HT1080 (cell line): ENCODE results near the gene TPD52L2. TPM values are rescaled to one million over a fixed set of nuclear protein-coding genes. Genes with fewer than 3 reads are reported as not detected.
A peak's percentile ranks its signal among the peaks of the same experiment; 100 is the strongest.
"Not testable (repeated sequence)": the region's sequence is repeated elsewhere in the genome, so short reads cannot be mapped to it uniquely, and the experiment has no call there.

ENCODE experiments used
- DNase-seq: peaks from one replicate; pipeline ENCODE4 v3.0.0-alpha.2; 2015; ENCODE audit warnings: low read depth
- total RNA-seq: library from RNA; depleted of rRNA; stranded (reverse); fragments of >200 nt; shearing (Covaris generic); gene quantifications from 2 replicates; pipeline ENCODE4 v1.2.3, GENCODE V29; 2014

TPD52L2 gene
- total RNA-seq, 1 experiment from 2014 or later, result 120 TPM

DNA sequence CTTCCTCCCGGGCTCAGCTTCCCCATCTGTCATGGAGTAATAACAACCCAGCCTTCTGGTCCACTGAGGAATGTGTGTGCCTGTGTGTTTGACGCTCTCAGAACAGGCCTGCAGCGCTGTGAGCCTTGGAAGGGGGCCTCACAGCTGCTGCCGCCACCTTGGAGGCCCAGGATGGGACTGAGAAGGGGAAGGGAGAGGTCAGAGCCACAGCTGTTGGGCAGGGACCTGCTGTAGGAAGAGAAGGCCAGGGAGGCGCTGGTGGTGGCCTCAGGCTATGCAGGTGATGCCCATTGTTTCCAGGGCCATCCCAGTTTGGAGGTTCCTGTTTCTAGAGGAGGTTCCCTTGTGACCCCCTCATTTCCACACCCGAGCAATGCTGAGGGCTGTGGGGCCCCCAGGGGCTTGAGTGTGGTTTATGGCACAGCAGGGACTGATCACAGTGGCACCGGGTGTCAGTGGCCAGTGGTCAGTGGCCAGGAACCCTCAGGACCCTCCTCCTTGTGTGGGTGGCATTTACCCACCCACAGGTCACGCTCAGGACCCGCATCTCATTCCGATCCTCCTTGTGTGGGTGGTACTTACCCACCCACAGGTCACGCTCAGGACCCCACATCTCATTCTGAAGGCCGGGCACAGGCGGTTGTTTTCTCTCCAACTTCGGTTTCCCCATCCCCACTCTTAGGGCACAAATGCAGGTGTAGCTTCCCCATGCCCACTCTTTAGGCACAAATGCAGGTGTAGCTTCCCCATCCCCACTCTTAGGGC, 14.0 kb downstream of the TPD52L2 start:
- DNase-seq, result no peak

DNA sequence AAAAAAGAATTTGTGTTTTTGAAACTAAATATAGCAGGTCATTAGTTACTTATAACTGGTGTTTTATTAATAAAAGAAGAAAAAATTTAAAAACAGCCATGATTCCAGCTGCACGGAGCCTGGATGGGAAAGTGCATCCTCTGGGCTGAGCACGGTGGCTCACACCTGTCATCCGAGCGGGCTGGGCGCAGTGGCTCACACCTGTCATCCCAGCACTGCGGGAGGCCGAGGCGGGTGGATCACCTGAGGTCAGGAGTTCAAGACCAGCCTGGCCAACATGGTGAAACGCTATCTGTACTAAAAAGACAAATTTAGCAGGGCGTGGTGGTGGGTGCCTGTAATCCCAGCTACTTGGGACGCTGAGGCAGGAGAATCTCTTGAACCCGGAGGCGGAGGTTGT, 15.8 kb downstream of the TPD52L2 start:
- DNase-seq, result not testable (repeated sequence)

DNA sequence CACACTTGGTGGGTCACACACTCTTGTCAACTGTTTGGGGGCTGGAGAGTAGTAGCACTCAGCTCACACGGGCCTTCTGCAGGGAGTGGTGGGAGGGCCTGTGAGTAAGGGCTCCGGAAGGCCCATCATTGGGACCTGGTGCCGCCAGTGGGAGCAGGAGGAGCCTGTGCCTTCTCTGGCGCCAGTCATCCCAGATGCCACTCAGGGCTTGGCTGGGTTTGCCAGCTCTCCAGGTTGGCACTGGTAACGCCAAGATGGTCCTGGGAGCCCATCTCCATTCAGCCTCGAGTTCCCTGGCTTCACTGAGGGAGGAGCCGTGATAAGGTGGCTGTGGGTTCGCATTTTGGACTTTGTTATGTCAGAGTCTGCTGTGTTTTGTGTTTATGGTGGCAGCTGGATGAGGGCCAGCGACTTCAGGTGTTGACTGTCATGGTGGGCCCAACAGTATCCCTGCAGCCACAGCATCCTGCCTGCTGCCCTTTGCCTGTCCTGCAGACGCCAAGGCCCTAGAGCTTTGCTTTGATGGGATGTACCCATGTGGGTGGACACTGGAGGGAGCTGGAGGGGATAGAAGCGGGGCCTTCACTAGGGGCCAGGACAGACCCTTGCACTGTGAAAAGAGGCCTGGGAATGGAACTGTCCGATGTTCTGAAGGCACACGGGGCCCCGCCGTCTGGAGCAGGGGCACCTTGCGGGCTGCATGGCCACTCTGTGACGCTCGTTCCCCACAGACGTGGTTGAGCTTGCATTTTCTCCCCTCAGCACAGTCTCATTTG, 16.6 kb downstream of the TPD52L2 start:
- DNase-seq, result no peak

DNA sequence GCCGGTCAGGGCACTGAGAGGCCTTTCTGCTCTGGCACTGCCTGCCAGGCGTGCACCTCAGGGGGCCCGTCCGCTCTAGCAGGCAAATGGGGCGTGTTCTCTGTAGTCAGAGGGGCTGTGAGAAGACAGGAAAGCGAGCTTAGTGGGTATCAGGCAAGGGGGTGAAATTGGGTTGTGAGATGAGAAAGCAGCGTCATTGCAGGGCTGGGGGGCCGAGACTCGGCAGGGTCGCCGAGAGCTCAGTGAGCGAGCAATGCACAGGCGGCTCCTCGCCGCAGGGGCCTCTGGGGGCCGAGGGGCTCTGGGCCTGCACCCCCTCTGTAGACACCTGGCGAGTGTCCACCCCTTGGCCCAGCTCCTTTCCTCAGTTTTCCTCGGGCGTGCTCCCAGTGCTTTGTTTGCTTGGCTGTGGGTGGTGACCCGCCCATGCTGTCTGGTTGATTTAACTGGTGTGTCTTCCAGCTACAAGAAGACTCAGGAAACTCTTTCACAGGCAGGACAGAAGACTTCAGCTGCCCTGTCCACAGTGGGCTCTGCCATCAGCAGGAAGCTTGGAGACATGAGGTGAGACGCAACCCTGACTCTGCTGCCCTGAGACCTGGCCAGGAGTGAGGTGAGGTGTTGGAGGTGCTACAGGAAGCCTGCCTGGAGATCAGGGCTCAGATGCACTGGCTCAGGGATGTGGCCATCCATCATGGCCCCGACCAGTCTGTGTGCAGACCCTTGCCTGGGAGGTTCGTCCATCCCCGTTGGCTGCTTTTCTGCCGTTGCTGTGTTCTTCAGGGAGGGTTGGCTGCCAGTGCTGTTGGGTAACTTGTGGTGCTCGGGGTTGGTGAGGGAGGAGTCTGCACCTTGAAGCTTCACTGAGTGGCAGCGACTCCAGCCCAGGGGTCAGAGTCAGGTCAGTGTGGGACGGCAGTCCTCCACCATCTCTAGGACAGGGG, 17.5 kb downstream of the TPD52L2 start:
- DNase-seq, result no peak

DNA sequence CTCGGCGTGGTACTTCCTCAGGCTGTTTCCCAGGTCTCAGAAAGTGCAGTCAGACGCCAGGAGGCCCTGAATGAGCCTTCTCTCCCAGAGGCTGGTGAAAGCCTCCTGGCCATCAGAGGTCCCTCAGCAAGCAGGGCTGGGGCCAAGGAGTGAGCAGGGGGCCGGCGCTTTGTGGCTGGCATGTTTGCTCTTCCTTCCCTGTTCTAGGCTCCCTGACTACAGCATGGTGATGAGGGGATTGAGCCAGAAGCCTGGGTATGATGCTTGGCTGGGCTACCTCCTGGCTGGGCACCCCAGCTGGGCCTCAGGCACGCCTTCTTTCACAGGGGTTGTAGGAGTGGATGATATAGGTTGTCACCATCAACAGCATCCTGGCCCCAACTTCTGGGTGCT, 18.1 kb downstream of the TPD52L2 start:
- DNase-seq, result no peak

DNA sequence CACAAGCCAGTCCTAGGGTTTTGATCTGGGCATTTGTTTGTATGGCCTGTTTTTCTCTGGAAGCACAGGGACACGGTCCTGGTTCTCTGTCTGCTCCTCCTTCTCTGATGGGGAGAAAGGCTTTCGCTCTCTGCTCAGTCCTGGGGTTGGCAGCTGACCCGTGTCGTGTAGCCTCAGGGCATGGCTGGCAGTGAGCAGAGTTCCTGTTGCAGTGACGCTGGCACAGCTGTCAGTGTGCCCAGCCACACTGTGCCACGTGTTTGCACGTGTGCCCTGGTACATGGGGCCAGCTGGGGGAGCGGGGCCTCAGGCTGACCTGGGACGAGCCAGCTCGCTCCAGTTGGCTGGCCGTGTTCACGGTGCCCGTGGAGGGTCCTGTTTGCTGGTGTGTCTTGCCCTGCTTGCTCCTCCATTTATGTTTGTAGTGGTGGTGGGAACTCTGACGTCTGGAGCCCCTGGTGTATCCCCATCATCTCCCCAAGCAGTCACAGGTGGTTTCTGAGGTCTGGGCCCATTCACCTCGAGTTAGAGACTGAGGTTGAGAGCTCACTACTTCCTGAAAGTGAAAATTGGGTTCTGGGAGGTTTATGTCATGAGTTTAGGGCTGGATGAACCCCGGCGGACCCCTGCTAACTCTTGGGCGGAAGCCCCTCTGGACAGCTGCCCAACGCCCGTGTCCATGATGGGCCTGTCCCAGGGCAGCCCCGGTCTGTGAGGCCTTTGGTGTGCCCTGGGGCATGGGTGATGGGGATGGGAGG, 19.6 kb downstream of the TPD52L2 start:
- no peak for DNase-seq

DNA sequence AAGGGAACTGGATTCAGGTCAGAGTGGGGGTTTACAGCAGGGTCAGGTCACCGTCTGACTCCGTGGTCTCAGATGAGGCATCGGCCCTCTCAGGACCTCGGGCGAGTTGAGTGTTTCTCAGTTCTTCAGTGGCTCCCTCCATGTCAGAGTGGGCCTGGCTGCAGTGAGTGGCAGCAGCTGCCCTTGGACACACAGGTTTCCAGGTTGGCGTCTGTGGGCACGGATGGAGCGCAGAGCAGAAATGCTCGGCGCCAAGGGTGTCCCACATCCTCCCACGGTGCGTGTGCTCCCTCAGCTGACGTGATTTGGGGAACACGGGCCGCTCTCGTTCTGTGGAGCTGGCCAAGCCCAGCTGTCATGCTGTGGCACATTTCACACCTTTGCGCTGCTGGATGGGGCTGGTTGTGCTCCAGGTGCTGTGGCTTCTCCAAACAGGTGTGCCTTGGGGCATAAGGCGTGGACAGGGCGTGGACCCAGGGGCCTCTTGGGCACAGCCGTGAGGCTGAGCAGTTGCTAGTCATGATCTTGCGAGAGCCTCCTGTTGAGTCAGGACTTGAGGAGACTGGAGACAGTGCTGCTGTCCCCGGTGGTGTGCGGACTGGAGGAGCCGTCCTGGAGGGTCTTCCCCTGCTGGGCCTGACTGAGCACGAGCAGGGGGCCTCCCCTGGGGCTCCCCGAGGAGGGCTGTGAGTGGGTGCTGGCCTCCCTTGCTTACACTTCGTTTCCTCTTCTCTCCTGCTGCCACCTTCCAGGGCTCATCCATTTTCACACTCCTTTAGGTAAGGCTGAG, 20.4 kb downstream of the TPD52L2 start:
- DNase-seq, result no peak

DNA sequence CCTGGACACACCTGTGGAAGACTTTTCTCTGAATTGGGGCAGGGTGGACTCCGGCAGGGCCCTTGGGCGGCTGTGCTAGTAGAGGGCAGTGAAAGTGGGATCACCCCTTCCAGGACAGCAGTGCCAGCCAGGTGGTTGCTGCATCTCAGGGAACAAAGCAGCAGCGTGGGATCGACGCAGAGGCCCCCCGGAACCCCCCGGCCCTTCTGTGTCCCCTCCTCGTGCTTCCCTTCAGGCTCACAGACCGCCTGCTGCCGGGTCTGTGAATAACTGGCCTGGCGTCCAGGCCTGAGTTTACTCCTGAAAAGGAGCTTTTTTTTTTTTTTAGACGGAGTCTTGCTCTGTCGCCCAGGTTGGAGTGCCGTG, 21.0 kb downstream of the TPD52L2 start:
- no peak for DNase-seq

DNA sequence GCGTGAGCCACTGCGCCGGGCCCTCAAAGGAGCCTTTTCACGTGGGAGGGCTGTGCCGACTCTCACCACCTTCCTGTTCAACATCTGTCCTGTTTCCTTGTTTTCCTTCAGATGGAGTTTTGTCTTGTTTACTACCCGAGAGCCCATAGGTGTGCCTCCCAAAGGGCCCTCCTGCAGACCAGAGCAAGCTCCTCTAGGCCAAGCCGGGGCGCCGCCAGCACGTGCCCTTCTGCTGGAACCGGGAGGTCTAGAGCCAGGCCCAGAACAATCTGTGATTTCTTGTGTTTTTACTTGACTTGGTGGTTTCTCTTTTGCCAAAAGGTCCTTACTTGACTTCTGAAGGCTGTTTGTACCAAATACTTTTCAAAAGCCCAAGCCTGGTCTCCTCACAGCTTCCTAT, 21.9 kb downstream of the TPD52L2 start:
- DNase-seq, result no peak

DNA sequence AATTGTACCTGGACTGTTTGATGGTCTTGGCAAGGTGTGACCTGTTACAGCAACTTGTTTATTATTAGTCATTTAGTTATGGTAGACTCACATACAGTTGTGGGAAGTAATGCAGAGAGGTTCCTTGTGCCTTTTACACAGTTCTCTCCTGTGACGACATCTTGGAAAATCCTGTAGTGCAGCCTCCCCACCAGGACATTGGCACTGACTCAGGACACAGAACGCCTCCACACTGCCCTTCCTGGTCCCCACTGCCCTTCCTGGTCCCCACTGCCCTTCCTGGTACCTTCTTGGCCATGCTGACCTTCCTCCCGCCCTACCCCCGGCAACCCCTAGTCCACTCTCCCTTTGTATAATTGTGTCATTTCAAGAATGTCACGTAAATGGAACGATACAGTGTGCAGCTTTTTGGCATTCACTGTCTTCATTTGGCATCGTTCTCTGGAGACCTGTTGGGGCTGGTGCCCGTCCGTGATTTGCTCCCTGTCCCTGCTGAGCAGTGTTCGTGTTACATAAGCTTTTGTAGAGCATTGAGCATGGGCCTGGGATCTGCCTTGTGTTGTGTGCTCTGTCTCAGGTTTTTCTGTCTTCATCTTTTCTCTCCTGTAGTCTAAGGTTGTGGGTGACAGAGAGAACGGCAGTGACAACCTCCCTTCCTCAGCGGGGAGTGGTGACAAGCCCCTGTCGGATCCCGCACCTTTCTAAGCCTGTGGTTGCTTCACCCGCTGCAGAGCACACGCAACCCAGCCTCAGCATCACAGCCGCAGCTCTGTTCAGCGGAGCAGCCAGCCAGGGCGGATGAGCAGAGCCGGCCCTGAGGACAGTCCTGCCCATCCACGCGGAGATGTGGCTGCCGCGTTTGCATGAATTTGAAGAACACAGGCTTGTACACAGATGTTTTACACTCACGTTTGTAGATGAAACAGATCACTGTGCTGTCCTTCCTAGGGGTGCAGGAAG, 24.5 kb downstream of the TPD52L2 start:
- DNase-seq, result no peak

DNA sequence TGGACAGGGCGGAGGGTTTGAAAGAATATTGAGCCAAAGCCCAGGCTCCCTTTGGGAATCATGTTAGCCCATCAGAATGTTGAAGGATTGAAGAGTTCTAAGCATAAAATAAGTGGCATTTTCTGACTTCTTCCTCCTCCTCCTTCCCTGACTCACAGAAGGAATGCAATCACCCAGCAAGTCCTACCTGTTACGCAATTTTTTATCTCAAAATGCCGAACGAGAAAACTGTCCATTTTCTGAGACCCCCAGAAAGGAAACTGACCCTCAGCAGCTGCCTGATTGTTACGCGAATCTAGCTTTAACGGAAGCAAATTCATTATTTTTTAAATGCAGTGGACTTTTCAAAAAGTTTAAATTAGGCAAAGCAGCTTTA, 25.1 kb downstream of the TPD52L2 start:
- no peak for DNase-seq

DNA sequence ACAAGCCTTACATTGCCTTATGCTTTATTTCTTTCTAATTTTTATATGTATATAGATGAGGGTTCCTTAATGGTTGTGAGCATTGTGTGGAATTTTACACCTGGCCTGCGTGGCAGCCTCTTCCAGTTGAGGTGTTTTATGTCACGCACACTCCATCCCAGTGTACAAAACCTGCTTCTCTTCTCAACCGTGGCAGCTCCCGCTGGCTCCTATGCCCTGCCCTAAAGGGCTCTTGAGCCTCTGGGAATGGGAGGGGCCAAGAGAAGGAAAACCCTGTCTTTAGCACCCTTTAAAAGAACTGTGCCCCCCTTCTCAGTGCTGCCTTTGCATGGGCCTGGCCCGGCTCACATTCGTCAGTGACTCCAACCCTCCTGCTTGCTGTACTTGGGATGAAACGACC, 25.5 kb downstream of the TPD52L2 start:
- no peak for DNase-seq

DNA sequence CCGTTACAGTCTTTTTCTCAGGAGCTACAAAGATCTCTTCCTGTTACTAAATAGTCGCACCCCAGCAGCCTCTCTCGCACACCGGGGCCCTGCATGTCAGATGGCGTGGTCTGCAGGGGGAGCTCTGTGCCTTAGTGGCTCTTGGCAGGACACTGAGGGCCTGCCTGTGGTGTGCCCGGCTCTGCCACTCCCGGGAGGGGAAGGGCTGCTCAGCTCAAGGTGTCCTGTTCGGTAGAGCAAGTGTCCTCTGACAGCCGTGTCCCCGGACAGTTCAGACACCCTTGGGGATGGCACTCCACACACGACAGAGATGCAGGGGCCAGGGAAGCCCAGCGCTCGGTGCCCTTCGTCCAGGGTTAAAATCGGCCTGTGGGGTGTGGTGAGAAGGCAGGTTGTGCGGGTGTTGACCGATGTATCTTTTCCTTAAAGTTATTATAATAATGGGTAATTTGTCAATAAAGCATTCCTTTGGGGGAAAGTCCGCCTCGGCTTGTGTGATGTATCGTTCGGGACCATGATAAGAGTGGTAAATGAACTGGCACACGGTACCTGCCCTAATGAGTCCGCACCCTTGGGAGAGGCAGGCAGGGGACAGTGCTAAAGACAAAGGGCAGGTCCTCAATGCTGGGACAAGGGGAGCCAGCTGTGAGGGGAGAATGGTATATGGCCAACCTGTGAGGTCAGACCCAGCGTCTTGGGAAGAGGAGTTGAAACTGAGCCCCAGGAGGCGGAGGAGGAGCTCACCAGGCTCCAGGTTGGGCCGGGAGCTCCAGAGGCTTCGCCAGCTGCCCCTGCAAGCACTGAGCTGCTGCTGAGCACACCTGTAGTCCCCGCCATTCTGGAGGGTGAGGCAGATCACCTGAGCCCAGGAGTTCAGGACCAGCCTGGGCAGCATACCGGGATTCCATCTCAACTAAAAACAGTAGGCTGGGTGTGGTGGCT, 26.3 kb downstream of the TPD52L2 start:
- DNase-seq, result no peak

DNA sequence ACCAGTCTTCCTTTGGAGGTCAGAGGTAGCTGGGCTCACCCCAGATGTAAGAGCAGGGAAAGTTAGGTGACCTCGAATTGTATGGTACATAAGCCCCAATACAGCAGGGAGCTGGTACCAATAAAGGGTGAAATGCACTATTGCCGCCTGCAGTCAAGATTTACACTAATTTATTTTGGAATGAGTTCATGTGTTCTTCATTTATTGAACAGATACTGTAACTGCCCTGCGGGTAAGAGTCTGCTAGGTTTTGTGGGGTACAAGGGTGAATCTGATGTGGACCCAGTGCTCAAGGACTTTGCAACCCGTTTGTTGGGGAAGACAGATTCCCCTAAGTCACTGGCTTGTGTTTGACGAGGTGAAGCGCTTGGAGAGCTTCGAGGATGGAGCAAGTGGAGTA, 27.3 kb downstream of the TPD52L2 start:
- no peak for DNase-seq

DNA sequence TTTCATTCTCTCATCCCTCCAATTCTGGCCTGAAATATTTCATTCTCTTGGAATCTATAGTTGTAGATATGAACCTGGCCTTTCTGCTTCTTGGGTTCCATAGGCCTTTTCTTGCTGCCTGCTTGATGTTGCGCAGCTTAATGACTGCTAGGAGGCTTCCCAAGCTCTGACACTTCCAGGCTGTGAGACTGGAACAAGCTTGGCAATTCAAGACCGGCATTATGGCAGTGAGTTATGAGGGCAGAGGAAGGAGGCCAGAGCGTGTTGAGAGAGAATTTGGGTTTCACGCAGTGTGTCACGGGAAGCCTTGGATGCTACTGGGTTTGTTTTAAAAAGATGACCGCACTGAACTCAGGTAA, 28.9 kb downstream of the TPD52L2 start:
- no peak for DNase-seq

DNA sequence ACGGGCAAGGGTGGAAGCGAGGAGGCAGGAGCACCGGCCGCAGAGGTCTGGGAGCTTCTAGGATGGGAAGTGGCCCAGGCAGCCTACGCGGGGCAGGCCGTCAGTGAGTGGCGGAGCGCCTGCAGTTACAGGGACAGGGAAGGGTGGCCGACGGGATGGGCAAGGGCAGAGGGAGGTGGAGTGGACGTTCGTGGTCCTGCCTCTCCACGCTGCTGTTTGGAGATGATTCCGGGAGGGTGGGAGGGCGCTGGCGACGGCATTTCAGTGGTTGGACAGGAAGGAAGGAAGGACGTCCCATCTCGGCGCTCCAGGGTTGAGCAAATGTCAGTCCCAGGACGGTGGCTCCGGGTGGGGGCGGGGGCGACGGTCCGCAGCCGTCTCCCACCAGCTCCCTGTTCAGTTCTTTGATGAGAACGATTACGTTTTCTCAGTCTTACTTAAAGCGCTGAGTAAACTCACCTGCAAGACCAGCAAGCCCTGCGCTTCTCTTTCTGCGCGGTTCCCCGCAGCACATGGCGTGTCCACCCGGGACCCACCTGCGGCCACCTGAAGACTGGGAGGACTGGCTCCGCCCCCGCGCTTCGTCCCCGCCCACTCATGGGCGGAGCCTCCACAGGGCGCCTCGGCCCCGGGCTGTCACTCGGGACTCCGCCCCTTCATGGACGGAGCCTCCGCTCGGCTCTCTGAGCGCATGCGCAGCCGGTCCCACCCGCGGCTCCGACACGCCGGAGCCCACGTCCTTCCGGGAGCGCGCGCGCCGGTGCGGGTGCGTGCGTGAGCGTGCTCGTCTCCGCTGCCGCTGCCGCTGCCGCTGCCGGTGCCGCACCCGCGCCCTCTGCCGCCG, 29.5 kb downstream of the TPD52L2 start, which contains the start of gene DNAJC5:
DNAJC5 (plus strand) TSS at position 769 of the 844 bp plus-strand sequence. CDS start 33,220 bp downstream, outside the sequence.
- peak; percentile 84 for DNase-seq
